ENCODE measurements around the gene DOCK2. TPM values are rescaled to one million over a fixed set of nuclear protein-coding genes. Genes with fewer than 3 reads are reported as not detected.

Gene DOCK2
- total and polyA plus RNA-seq, 5 experiments from 2014 or later = 59.5 to 182 (median 84.6) TPM

- Mint-ChIP-seq H3K9me3 (no peaks in the 10 kb centered on the region), H3K36me3 (peaks cover 5 to 65% (median 26%) of the 10 kb centered on the region in 3 donors), H3K4me3 (no peak overlapping the region), H3K4me1 (peaks cover 10 to 36% (median 25%) of the 10 kb centered on the region in 4 donors), H3K27ac (peak overlapping the region in 1 of 10 donors; percentile 14), H3K27me3 (no peaks in the 10 kb centered on the region)
- no peak for DNase-seq
- POLR2A ChIA-PET = no interaction called here
- ATAC-seq = no peak
Measured at GRCh38 chr5:169876386-169876785, 239.3 kb downstream of the DOCK2 start.

GRCh38 chr5:169880012-169880663 lies 243.1 kb downstream of the DOCK2 start:
- no peak overlapping the region for H3K27ac Mint-ChIP-seq
- DNase-seq (no peak), ATAC-seq (no peak)
- POLR2A ChIA-PET = no interaction called here
- H3K27me3 Mint-ChIP-seq = no peaks in the 10 kb centered on the region
- H3K36me3 Mint-ChIP-seq = peaks cover 5 to 63% (median 26%) of the 10 kb centered on the region in 3 donors
- H3K4me1 Mint-ChIP-seq = peaks cover 19 to 47% (median 33%) of the 10 kb centered on the region in 4 donors
- H3K9me3 Mint-ChIP-seq = no peaks in the 10 kb centered on the region
- H3K4me3 Mint-ChIP-seq = no peak overlapping the region

- Mint-ChIP-seq H3K9me3 (no peaks in the 10 kb centered on the region), H3K4me1 (peaks cover 19 to 48% (median 30%) of the 10 kb centered on the region in 4 donors), H3K27me3 (no peaks in the 10 kb centered on the region), H3K4me3 (no peak overlapping the region), H3K36me3 (peaks cover 5 to 63% (median 21%) of the 10 kb centered on the region in 3 donors), H3K27ac (no peak overlapping the region)
- ATAC-seq (no peak), DNase-seq (no peak)
- POLR2A ChIA-PET = no interaction called here
Measured at GRCh38 chr5:169880785-169881184, 243.7 kb downstream of the DOCK2 start.

- POLR2A ChIA-PET = no interaction called here
- Mint-ChIP-seq H3K27me3 (no peaks in the 10 kb centered on the region), H3K4me1 (peaks cover 14 to 44% (median 31%) of the 10 kb centered on the region in 4 donors), H3K27ac (no peak overlapping the region), H3K4me3 (no peak overlapping the region), H3K36me3 (peaks cover 5 to 57% (median 19%) of the 10 kb centered on the region in 3 donors), H3K9me3 (no peaks in the 10 kb centered on the region)
- no peak for ATAC-seq
- DNase-seq = no peak
Measured at GRCh38 chr5:169881702-169882303, 244.7 kb downstream of the DOCK2 start.

GRCh38 chr5:169886033-169886432 lies 249.0 kb downstream of the DOCK2 start:
- POLR2A ChIA-PET = no interaction called here
- Mint-ChIP-seq H3K9me3 (no peaks in the 10 kb centered on the region), H3K36me3 (peaks cover 0 to 45% (median 11%) of the 10 kb centered on the region in 3 donors), H3K4me1 (peaks cover 7 to 34% (median 20%) of the 10 kb centered on the region in 4 donors), H3K27ac (no peak overlapping the region), H3K27me3 (no peaks in the 10 kb centered on the region), H3K4me3 (no peak overlapping the region)
- DNase-seq = no peak
- ATAC-seq = no peak

GRCh38 chr5:169886677-169887076 lies 249.6 kb downstream of the DOCK2 start:
- POLR2A ChIA-PET = no interaction called here
- Mint-ChIP-seq H3K27ac (no peak overlapping the region), H3K27me3 (no peaks in the 10 kb centered on the region), H3K4me3 (no peak overlapping the region), H3K36me3 (peaks cover 0 to 46% (median 14%) of the 10 kb centered on the region in 3 donors), H3K9me3 (no peaks in the 10 kb centered on the region), H3K4me1 (peaks cover 8 to 35% (median 20%) of the 10 kb centered on the region in 4 donors)
- no peak for DNase-seq
- no peak for ATAC-seq

GRCh38 chr5:169889572-169889971 lies 252.5 kb downstream of the DOCK2 start:
- Mint-ChIP-seq H3K9me3 (no peaks in the 10 kb centered on the region), H3K4me3 (no peak overlapping the region), H3K4me1 (peaks cover 7 to 24% (median 16%) of the 10 kb centered on the region in 4 donors), H3K27ac (no peak overlapping the region), H3K36me3 (peaks cover 0 to 50% (median 18%) of the 10 kb centered on the region in 3 donors), H3K27me3 (no peaks in the 10 kb centered on the region)
- POLR2A ChIA-PET = no interaction called here
- ATAC-seq = no peak
- no peak for DNase-seq

- Mint-ChIP-seq H3K27ac (peak overlapping the region in 1 of 10 donors; percentile 1), H3K27me3 (no peaks in the 10 kb centered on the region), H3K36me3 (peaks cover 0 to 63% (median 21%) of the 10 kb centered on the region in 3 donors), H3K4me1 (peaks cover 8 to 24% (median 16%) of the 10 kb centered on the region in 4 donors), H3K4me3 (no peak overlapping the region), H3K9me3 (no peaks in the 10 kb centered on the region)
- DNase-seq (no peak), ATAC-seq (no peak)
- POLR2A ChIA-PET = no interaction called here
Measured at GRCh38 chr5:169893010-169893409, 255.9 kb downstream of the DOCK2 start.

- ATAC-seq = no peak
- no peaks in the 10 kb centered on the region for H3K9me3 Mint-ChIP-seq
- H3K27me3 Mint-ChIP-seq = no peaks in the 10 kb centered on the region
- H3K4me1 Mint-ChIP-seq = peaks cover 9 to 27% (median 17%) of the 10 kb centered on the region in 4 donors
- DNase-seq = no peak
- POLR2A ChIA-PET = no interaction called here
- H3K4me3 Mint-ChIP-seq = no peak overlapping the region
- H3K27ac Mint-ChIP-seq = peak overlapping the region in 1 of 10 donors; percentile 1
- peaks cover 0 to 67% (median 22%) of the 10 kb centered on the region in 3 donors for H3K36me3 Mint-ChIP-seq
Measured at GRCh38 chr5:169893571-169893970, 256.5 kb downstream of the DOCK2 start.

GRCh38 chr5:169895926-169896325 lies 258.9 kb downstream of the DOCK2 start:
- Mint-ChIP-seq H3K27me3 (no peaks in the 10 kb centered on the region), H3K4me1 (peaks cover 17 to 40% (median 22%) of the 10 kb centered on the region in 4 donors), H3K36me3 (peaks cover 4 to 77% (median 36%) of the 10 kb centered on the region in 3 donors), H3K27ac (no peak overlapping the region), H3K9me3 (no peaks in the 10 kb centered on the region), H3K4me3 (no peak overlapping the region)
- DNase-seq (no peak), ATAC-seq (no peak)
- POLR2A ChIA-PET = no interaction called here

GRCh38 chr5:169897481-169897880 lies 260.4 kb downstream of the DOCK2 start:
- POLR2A ChIA-PET = no interaction called here
- ATAC-seq = no peak

GRCh38 chr5:169901896-169902295 lies 264.8 kb downstream of the DOCK2 start:
- H3K36me3 Mint-ChIP-seq = peaks cover 10 to 43% (median 28%) of the 10 kb centered on the region in 3 donors
- DNase-seq (no peak), ATAC-seq (no peak)
- POLR2A ChIA-PET = no interaction called here
- peak overlapping the region in 1 of 10 donors; percentile 80 for H3K27ac Mint-ChIP-seq
- no peaks in the 10 kb centered on the region for H3K9me3 Mint-ChIP-seq
- peaks cover 18 to 50% (median 28%) of the 10 kb centered on the region in 4 donors for H3K4me1 Mint-ChIP-seq
- no peak overlapping the region for H3K4me3 Mint-ChIP-seq
- H3K27me3 Mint-ChIP-seq = no peaks in the 10 kb centered on the region

More at GRCh38 chr5:169897481-169897880, 260.4 kb downstream of the DOCK2 start:
- H3K9me3 Mint-ChIP-seq = no peaks in the 10 kb centered on the region
- no peak for DNase-seq
- H3K27me3 Mint-ChIP-seq = no peaks in the 10 kb centered on the region
- no peak overlapping the region for H3K27ac Mint-ChIP-seq
- H3K4me3 Mint-ChIP-seq = peak overlapping the region in 1 of 10 donors; percentile 43
- peaks cover 10 to 75% (median 36%) of the 10 kb centered on the region in 3 donors for H3K36me3 Mint-ChIP-seq
- peaks cover 23 to 51% (median 28%) of the 10 kb centered on the region in 4 donors for H3K4me1 Mint-ChIP-seq

- H3K4me3 Mint-ChIP-seq = no peak overlapping the region
- POLR2A ChIA-PET = interaction anchor here (0.8 kb wide), 1 partner anchor 124 kb away, joined by 6 read pairs; no protein-coding TSS in a partner anchor
- ATAC-seq = no peak
- DNase-seq = no peak
- peak overlapping the region in 3 of 10 donors; percentile 25 to 74 (median 29) for H3K27ac Mint-ChIP-seq
- peaks cover 12 to 39% (median 26%) of the 10 kb centered on the region in 4 donors for H3K4me1 Mint-ChIP-seq
- H3K9me3 Mint-ChIP-seq = no peaks in the 10 kb centered on the region
- no peaks in the 10 kb centered on the region for H3K27me3 Mint-ChIP-seq
- H3K36me3 Mint-ChIP-seq = peaks cover 10 to 37% (median 17%) of the 10 kb centered on the region in 3 donors
Measured at GRCh38 chr5:169904059-169904458, 267.0 kb downstream of the DOCK2 start.

All from naive thymus-derived CD8-positive, alpha-beta T cell (primary cell).